Psoas muscle (tissue), 8 donors: Measurements from ENCODE around the gene AGPS. TPM values are rescaled to one million over a fixed set of nuclear protein-coding genes. Genes with fewer than 3 reads are reported as not detected.

Experiments used
- ATAC-seq, 4 donors: fragments of 200-7000 bp; cut with Tn5 transposase; one replicate each; pipeline ENCODE4 v1.9.1; 2020; ENCODE audit warnings: moderate library complexity in 3 of 4, mild to moderate bottlenecking in 2 of 4
- DNase-seq, 2 donors: peaks; one replicate each; pipeline ENCODE4 v3.0.0-alpha.2; 2020
- H3K27ac ChIP-seq: fragments of 200-600 bp; one replicate; pipeline ENCODE4 v1.8.0; 2022
- H3K27me3 ChIP-seq, 3 donors: fragments of 200-600 bp in 1 of 3; one replicate each; pipeline versions ENCODE4 v1.6.1 to v1.8.0; 2013 to 2022; ENCODE audit warnings: low read length in 2 of 3, mild to moderate bottlenecking in 2 of 3, moderate library complexity in 1 of 3; ENCODE audit not compliant: insufficient read depth in 3 of 3
- H3K36me3 ChIP-seq, 2 donors: fragments of 200-600 bp in 1 of 2; one replicate each; pipeline versions ENCODE4 v1.6.1 to v1.8.0; 2013 to 2022; ENCODE audit warnings: low read depth in 1 of 2, mild to moderate bottlenecking in 1 of 2, moderate library complexity in 1 of 2; ENCODE audit not compliant: insufficient read depth in 1 of 2
- H3K4me1 ChIP-seq: fragments of 200-600 bp; one replicate; pipeline ENCODE4 v1.8.0; 2022
- H3K4me3 ChIP-seq: fragments of 200-600 bp; one replicate; pipeline ENCODE4 v1.8.0; 2022; ENCODE audit warnings: mild to moderate bottlenecking
- H3K9me3 ChIP-seq: fragments of 200-600 bp; one replicate; pipeline ENCODE4 v1.8.0; 2022
- WGBS, 3 donors: extraction: QIAGEN DNeasy Blood & Tissue Kit; methylation state at CpG; one replicate each; pipeline versions ENCODE4 v1.1.6 to v1.1.7; 2013; 5-methylcytosine and 5-hydroxymethylcytosine counted together
- intact Hi-C, 2 donors: fragments of 100-400 bp; cut with DNase I; formaldehyde crosslinking; loops; one replicate each; pipeline versions ENCODE4 v1.11.0 to v1.14.2; 2022
- polyA plus RNA-seq, 3 donors: library from polyadenylated mRNA; stranded (reverse); fragments of 200-250 nt; gene quantifications; one replicate each; pipeline ENCODE4 v1.2.3, GENCODE V29; 2013
- total RNA-seq, 4 donors: library from RNA; stranded (reverse); fragmentation: NEBNext Ultra II Directional in 2 of 4; extraction: Animal tissue kit (Norgen Biotek cat#: 25700) in 2 of 4; gene quantifications; one replicate each; pipeline versions ENCODE4 v1.2.1 to v1.2.4, GENCODE V29; 2021 to 2023
- TF ChIP-seq, protein P1 (sequence below): fragments of 200-600 bp; IDR thresholded peaks from one replicate; pipeline ENCODE4 v1.8.0; 2022; ENCODE audit warnings: antibody characterized with exemption
- donor health status: healthy with polysubstance abuse.
- donor health status: DM: no; HTN: no; CAD: no; lungs with moderate emphysema.
- donor health status: Bipolar disorder and iron deficiency.
- donor health status: healthy.
- donor health status: DM: yes; HTN: yes; CAD: no.
- donor health status: DM: no; HTN: no; CAD: no.
- donor health status: DM: no; HTN: no; CAD: no.
- donor health status: DM: yes; HTN: yes; CAD: no.

AGPS gene
- total and polyA plus RNA-seq, 7 donors, result 7.8 to 32.2 (median 26.6) TPM

- Histone ChIP-seq H3K4me3 (no peak overlapping the region), H3K36me3 (peaks cover 0 to 35% of the 10 kb centered on the region in 2 donors), H3K9me3 (no peaks in the 10 kb centered on the region), H3K27me3 (no peaks in the 10 kb centered on the region), H3K4me1 (no peaks in the 10 kb centered on the region), H3K27ac (no peak overlapping the region)
- intact Hi-C loops, result no loop called here
- TF ChIP-seq, protein P1, sequence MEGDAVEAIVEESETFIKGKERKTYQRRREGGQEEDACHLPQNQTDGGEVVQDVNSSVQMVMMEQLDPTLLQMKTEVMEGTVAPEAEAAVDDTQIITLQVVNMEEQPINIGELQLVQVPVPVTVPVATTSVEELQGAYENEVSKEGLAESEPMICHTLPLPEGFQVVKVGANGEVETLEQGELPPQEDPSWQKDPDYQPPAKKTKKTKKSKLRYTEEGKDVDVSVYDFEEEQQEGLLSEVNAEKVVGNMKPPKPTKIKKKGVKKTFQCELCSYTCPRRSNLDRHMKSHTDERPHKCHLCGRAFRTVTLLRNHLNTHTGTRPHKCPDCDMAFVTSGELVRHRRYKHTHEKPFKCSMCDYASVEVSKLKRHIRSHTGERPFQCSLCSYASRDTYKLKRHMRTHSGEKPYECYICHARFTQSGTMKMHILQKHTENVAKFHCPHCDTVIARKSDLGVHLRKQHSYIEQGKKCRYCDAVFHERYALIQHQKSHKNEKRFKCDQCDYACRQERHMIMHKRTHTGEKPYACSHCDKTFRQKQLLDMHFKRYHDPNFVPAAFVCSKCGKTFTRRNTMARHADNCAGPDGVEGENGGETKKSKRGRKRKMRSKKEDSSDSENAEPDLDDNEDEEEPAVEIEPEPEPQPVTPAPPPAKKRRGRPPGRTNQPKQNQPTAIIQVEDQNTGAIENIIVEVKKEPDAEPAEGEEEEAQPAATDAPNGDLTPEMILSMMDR, result no peak
- WGBS, 3 donors, result 83 to 85% (median 84%) methylated on average over 3 of the region's 3 CpGs
- ATAC-seq (no peak), DNase-seq (no peak)
These were observed 131.2 kb downstream of the AGPS start for GRCh38 chr2:177523781-177524180.

DNA sequence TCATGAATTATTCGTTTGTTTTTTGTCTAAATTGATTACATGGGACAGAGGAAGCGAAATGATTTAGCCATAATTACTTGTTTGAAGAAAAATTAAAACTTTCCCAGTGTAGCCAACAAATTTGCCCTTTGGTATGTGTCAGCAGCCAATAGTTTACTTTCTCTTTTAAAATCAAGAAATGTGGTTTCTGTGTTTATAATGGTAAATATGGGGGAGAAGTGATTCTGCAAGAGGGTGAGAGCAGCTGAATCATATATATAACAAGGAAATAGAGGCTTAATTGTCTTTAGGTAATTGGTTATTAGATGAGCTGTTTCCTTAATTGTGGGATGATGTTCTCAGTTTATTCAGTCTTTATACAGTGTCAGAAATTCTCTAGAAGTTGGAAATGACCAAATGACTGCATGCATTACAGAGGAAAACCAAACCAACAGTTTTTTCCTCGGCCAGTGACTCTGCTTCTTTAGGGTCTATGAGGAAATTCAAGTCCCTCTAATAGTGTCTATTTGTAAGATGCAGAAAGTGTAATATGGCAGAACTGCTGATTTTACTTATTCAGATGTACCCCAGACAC, 132.9 kb downstream of the AGPS start:
- TF ChIP-seq, protein P1, result no peak
- ATAC-seq (no peak), DNase-seq (no peak)
- no peaks in the 10 kb centered on the region for H3K9me3 ChIP-seq
- H3K27ac ChIP-seq, result no peak overlapping the region
- intact Hi-C loops, result no loop called here
- no peak overlapping the region for H3K4me3 ChIP-seq
- no peaks in the 10 kb centered on the region for H3K4me1 ChIP-seq
- peaks cover 0 to 35% of the 10 kb centered on the region in 2 donors for H3K36me3 ChIP-seq
- WGBS, 3 donors, result 84 to 89% (median 85%) methylated on average over 3 of the region's 3 CpGs
- H3K27me3 ChIP-seq, result no peaks in the 10 kb centered on the region

DNA sequence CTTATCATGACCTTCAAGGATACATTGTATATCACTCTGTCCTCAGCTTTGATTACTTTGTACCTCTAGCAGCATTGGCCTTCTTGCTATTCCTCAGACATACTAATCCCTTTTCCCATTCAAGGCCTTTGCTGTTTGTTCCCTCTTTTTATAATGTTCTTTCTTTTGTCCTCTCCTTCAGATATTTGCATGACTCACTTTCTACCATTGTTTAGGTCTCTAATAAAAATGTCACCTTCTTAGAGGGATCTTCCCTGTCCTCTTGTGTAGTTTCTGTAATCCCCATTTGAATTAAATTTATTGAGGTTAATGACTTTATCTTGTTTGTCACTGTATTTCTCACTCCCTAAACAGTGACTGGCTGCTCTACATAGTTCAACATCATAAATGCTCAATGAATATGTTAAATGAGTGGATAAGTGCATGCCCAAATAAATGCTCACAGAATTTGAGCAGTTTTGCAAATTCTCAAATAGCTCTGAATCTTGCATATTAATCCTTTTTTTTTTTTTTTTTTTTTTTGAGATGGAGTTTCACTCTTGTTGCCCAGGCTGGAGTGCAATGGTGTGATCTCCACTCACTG, 135.9 kb downstream of the AGPS start:
- Histone ChIP-seq H3K27me3 (no peaks in the 10 kb centered on the region), H3K4me1 (no peaks in the 10 kb centered on the region), H3K36me3 (peaks cover 0 to 21% of the 10 kb centered on the region in 2 donors), H3K9me3 (no peaks in the 10 kb centered on the region), H3K27ac (no peak overlapping the region), H3K4me3 (no peak overlapping the region)
- no peak for ATAC-seq
- intact Hi-C loops, result no loop called here
- TF ChIP-seq, protein P1, result no peak
- DNase-seq, result no peak

DNA sequence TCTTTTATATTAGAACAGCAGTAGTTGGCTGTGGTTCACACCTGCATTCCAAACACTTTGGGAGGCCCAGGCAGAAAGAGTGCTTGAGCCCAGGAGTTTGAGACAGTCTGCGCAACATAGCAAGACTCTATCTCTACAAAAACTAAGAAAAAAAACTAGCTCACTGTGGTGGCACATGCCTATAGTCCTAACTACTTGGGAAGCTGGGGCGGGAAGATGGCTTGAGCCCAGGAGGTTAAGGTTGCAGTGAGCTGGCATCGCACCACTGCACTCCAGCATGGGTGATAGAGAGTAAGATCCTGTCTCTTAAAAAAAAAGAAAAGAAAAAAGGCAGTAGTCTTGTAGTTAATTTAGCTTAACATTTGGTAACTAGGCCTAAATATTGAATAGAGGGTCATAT, 136.6 kb downstream of the AGPS start:
- no peaks in the 10 kb centered on the region for H3K9me3 ChIP-seq
- H3K27ac ChIP-seq, result no peak overlapping the region
- intact Hi-C loops, result no loop called here
- WGBS, 3 donors, result 83 to 90% (median 86%) methylated on average over 3 of the region's 3 CpGs
- no peaks in the 10 kb centered on the region for H3K27me3 ChIP-seq
- DNase-seq (no peak), ATAC-seq (no peak)
- TF ChIP-seq, protein P1, result no peak
- no peak overlapping the region for H3K4me3 ChIP-seq
- H3K36me3 ChIP-seq, result peaks cover 0 to 14% of the 10 kb centered on the region in 2 donors
- H3K4me1 ChIP-seq, result no peaks in the 10 kb centered on the region

GRCh38 chr2:177530561-177530960, 138.0 kb downstream of the AGPS start:
- Histone ChIP-seq H3K27ac (no peak overlapping the region), H3K9me3 (no peaks in the 10 kb centered on the region), H3K27me3 (no peaks in the 10 kb centered on the region), H3K4me3 (no peak overlapping the region), H3K36me3 (peaks cover 0 to 7% of the 10 kb centered on the region in 2 donors), H3K4me1 (no peaks in the 10 kb centered on the region)
- DNase-seq (no peak), ATAC-seq (no peak)
- TF ChIP-seq, protein P1, result no peak
- intact Hi-C loops, result no loop called here
